Panc1 (cell line): ENCODE data around the gene ANKRD65. TPM values are rescaled to one million over a fixed set of nuclear protein-coding genes. Genes with fewer than 3 reads are reported as not detected.

Experiments used
- ATAC-seq: fragments of 200-7000 bp; cut with Tn5 transposase; 2 replicates; pipeline ENCODE4 v1.9.1; 2020; ENCODE audit warnings: mild to moderate bottlenecking, moderate library complexity
- BruUV-seq: library from RNA; stranded (reverse); fragments of 400-500 nt; replicated peaks from 2 replicates; lab custom pipeline; 2021; lab: Mats Ljungman, UMichigan
- CTCF ChIA-PET: fragments of 300-600 bp; sonication (Branson Sonifier 250); formaldehyde crosslinking; loops from one replicate; lab custom pipeline; 2022; ENCODE audit warnings: antibody characterized with exemption; lab: Charles Lee
- POLR2A ChIA-PET: fragments of 300-600 bp; sonication (Branson Sonifier 250); formaldehyde crosslinking; loops from one replicate; lab custom pipeline; 2022; ENCODE audit warnings: antibody characterized with exemption; lab: Charles Lee
- DNase-seq: peaks from one replicate; pipeline ENCODE4 v3.0.0-alpha.2; 2010; ENCODE audit warnings: low read depth, low spot score
- H3K27ac ChIP-seq: 2 replicates; pipeline ENCODE4 v1.5.1; 2011; ENCODE audit warnings: mild to moderate bottlenecking, low read length, inconsistent platforms
- H3K27me3 ChIP-seq: fragments of 200-500 bp; sonication (Bioruptor generic); 2 replicates; pipeline ENCODE4 v1.6.0; 2014; ENCODE audit warnings: low read length, inconsistent platforms; ENCODE audit not compliant: control insufficient read depth, insufficient read depth
- H3K36me3 ChIP-seq: fragments of 200-500 bp; sonication (Bioruptor generic); 2 replicates; pipeline ENCODE4 v1.5.1; 2014; ENCODE audit warnings: inconsistent platforms, mild to moderate bottlenecking, low read length, moderate library complexity; ENCODE audit not compliant: control insufficient read depth, insufficient read depth
- H3K4me1 ChIP-seq: 2 replicates; pipeline ENCODE4 v1.5.1; 2011; ENCODE audit warnings: inconsistent platforms, mild to moderate bottlenecking, low read length, moderate library complexity; ENCODE audit not compliant: control insufficient read depth, insufficient read depth
- H3K4me3 ChIP-seq, 2 experiments: 2 replicates each; pipeline ENCODE4 v1.5.1; 2011 to 2012; ENCODE audit warnings: low read depth in 2 of 2, low read length in 2 of 2, mild to moderate bottlenecking in 2 of 2, inconsistent platforms in 1 of 2, moderate library complexity in 1 of 2
- H3K9me3 ChIP-seq: fragments of 200-500 bp; sonication (Bioruptor generic); 2 replicates; pipeline ENCODE4 v1.5.1; 2014; ENCODE audit warnings: low read depth, mild to moderate bottlenecking, inconsistent platforms, low read length, moderate library complexity; ENCODE audit not compliant: control insufficient read depth, insufficient read depth
- POLR2AphosphoS5 ChIP-seq: IDR thresholded peaks from 2 replicates; pipeline ENCODE4 v1.6.1; 2012; ENCODE audit warnings: mild to moderate bottlenecking, low read depth, low read length, moderate library complexity
- SIN3A ChIP-seq: IDR thresholded peaks from 2 replicates; pipeline ENCODE4 v1.6.1; 2012; ENCODE audit warnings: low read depth, mild to moderate bottlenecking, low read length, moderate library complexity, borderline replicate concordance; ENCODE audit not compliant: insufficient read depth
- TCF7L2 ChIP-seq: IDR thresholded peaks from 2 replicates; pipeline ENCODE4 v1.6.1; 2011; ENCODE audit warnings: mild to moderate bottlenecking, low read depth, low read length, inconsistent platforms
- in situ Hi-C: cut with HindIII; loops from 2 replicates; pipeline ENCODE4 v1.10.0; 2016; ENCODE audit warnings: low sequenced_read_pairs, low pct_unique_long_range_greater_than_20kb
- intact Hi-C: fragments of 100-400 bp; cut with micrococcal nuclease; formaldehyde crosslinking; loops from one replicate; pipeline ENCODE4 v1.10.0; 2022; ENCODE audit not compliant: unreplicated experiment
- total RNA-seq: library from RNA; stranded (reverse); gene quantifications from one replicate; pipeline ENCODE4 v1.2.1, GENCODE V29; 2021; ENCODE audit not compliant: unreplicated experiment
- TF ChIP-seq, protein P1 (sequence below), 2 experiments: IDR thresholded peaks; 2 replicates each; pipeline ENCODE4 v1.6.1; 2011 to 2012; ENCODE audit warnings: low read depth in 2 of 2, control low read depth in 1 of 2, low read length in 1 of 2, mild to moderate bottlenecking in 1 of 2, moderate library complexity in 1 of 2; ENCODE audit not compliant: insufficient read depth in 1 of 2
- TF ChIP-seq, protein P2 (sequence below): fragments of 450-650 bp; IDR thresholded peaks from 2 replicates; pipeline ENCODE4 v1.5.1; 2017; ENCODE audit warnings: mild to moderate bottlenecking

ANKRD65 gene
- total RNA-seq, 1 experiment from 2014 or later, result 1.9 TPM

DNA sequence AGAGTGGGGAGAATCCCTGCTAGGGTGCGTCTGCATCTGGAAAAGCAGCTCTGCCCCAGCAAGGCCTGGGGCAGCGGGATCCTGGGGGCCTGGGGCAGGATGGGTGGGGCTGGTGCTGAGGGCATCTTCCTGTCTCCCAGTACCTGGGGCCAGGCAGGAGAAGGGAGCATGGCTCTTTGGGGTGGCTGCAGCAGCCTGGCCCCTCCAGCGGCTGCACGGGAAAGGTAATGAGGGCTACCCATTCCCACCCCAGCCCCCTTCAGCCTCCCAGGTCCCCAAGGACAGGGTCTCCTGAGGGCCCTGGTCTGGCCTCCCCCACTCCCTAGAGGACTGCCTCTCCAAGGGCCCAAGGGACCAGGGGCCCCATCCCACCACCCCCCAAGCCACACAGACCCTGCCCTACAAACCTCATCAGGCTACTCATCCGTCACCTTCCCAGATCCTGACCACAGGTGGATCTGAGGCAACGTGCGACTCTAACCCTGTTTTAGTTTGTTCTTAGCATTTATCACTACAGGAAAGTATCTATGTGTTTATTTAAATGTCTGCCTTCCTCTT lies 910 bp upstream of the ANKRD65 start:
- POLR2A ChIA-PET, result interaction anchor here (1.5 kb wide), 1 partner anchor 9 kb away, joined by 7 read pairs; no protein-coding TSS in a partner anchor
- H3K4me3 ChIP-seq, result no peak overlapping the region
- ATAC-seq (no peak), DNase-seq (no peak)
- intact Hi-C loops (no loop called here), in situ Hi-C loops (no loop called here)
- H3K36me3 ChIP-seq, result no peaks in the 10 kb centered on the region
- peak overlapping the region; percentile 65 for H3K27ac ChIP-seq
- CTCF ChIA-PET, result no interaction called here
- H3K4me1 ChIP-seq, result peaks cover 27% of the 10 kb centered on the region
- H3K9me3 ChIP-seq, result no peaks in the 10 kb centered on the region
- TF ChIP-seq, protein P1, sequence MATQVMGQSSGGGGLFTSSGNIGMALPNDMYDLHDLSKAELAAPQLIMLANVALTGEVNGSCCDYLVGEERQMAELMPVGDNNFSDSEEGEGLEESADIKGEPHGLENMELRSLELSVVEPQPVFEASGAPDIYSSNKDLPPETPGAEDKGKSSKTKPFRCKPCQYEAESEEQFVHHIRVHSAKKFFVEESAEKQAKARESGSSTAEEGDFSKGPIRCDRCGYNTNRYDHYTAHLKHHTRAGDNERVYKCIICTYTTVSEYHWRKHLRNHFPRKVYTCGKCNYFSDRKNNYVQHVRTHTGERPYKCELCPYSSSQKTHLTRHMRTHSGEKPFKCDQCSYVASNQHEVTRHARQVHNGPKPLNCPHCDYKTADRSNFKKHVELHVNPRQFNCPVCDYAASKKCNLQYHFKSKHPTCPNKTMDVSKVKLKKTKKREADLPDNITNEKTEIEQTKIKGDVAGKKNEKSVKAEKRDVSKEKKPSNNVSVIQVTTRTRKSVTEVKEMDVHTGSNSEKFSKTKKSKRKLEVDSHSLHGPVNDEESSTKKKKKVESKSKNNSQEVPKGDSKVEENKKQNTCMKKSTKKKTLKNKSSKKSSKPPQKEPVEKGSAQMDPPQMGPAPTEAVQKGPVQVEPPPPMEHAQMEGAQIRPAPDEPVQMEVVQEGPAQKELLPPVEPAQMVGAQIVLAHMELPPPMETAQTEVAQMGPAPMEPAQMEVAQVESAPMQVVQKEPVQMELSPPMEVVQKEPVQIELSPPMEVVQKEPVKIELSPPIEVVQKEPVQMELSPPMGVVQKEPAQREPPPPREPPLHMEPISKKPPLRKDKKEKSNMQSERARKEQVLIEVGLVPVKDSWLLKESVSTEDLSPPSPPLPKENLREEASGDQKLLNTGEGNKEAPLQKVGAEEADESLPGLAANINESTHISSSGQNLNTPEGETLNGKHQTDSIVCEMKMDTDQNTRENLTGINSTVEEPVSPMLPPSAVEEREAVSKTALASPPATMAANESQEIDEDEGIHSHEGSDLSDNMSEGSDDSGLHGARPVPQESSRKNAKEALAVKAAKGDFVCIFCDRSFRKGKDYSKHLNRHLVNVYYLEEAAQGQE (IDR thresholded peaks at IDR 0.05; ENCODE audit: insufficient read depth in 1 of 2, low read depth in 2 of 2, low read length in 1 of 2), result no peak
- no peak for TF ChIP-seq SIN3A
- no peak for TF ChIP-seq TCF7L2
- no peak for TF ChIP-seq POLR2AphosphoS5
- TF ChIP-seq, protein P2, sequence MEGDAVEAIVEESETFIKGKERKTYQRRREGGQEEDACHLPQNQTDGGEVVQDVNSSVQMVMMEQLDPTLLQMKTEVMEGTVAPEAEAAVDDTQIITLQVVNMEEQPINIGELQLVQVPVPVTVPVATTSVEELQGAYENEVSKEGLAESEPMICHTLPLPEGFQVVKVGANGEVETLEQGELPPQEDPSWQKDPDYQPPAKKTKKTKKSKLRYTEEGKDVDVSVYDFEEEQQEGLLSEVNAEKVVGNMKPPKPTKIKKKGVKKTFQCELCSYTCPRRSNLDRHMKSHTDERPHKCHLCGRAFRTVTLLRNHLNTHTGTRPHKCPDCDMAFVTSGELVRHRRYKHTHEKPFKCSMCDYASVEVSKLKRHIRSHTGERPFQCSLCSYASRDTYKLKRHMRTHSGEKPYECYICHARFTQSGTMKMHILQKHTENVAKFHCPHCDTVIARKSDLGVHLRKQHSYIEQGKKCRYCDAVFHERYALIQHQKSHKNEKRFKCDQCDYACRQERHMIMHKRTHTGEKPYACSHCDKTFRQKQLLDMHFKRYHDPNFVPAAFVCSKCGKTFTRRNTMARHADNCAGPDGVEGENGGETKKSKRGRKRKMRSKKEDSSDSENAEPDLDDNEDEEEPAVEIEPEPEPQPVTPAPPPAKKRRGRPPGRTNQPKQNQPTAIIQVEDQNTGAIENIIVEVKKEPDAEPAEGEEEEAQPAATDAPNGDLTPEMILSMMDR, result no peak
- BruUV-seq, result no TSS peak
- H3K27me3 ChIP-seq, result no peaks in the 10 kb centered on the region

DNA sequence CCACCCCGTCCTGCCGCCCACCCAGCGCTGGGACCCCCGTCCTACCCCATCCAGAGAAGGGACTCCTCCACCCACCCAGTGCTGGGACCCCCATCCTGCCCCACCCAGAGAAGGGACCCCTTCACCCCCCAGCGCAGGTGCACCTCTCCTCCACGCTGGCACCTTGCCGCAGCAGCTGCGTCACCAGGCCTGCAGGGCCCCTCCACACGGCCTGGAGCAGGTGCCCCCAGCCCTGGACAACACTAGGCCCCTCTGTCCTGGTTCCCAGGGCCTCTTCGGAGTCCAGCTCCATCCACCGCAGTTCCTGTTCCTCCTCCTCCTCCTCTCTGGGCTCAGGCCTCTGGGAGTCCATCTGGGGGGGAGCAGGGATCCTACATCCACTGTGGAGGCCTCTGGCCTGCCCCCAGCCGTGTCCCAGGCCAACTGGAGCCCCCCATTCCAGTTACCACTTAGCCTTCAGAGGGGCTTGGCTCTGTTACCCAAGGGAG lies 378 bp downstream of the ANKRD65 start:
- H3K4me3 ChIP-seq, result no peak overlapping the region
- no peaks in the 10 kb centered on the region for H3K36me3 ChIP-seq
- in situ Hi-C loops, result no loop called here
- H3K27me3 ChIP-seq, result no peaks in the 10 kb centered on the region
- TF ChIP-seq, protein P2, result no peak
- TF ChIP-seq TCF7L2, result no peak
- TF ChIP-seq, protein P1 (IDR thresholded peaks at IDR 0.05; ENCODE audit: insufficient read depth in 1 of 2, low read depth in 2 of 2, low read length in 1 of 2), result no peak
- TF ChIP-seq POLR2AphosphoS5, result no peak
- TF ChIP-seq SIN3A, result no peak
- H3K4me1 ChIP-seq, result peaks cover 22% of the 10 kb centered on the region
- peak overlapping the region; percentile 70 for H3K27ac ChIP-seq
- ChIA-PET POLR2A (interaction anchor here (1.5 kb wide), 1 partner anchor 10 kb away, joined by 7 read pairs; no protein-coding TSS in a partner anchor), CTCF (interaction anchor here (0.6 kb wide), 1 partner anchor 84 kb away, joined by 5 read pairs; no protein-coding TSS in a partner anchor)
- BruUV-seq, result no TSS peak
- ATAC-seq (no peak), DNase-seq (no peak)
- H3K9me3 ChIP-seq, result no peaks in the 10 kb centered on the region
- intact Hi-C loops, result no loop called here
